SK-N-SH (cell line): ENCODE data around the gene IZUMO1. TPM values are rescaled to one million over a fixed set of nuclear protein-coding genes. Genes with fewer than 3 reads are reported as not detected.

Experiments
- CTCF ChIA-PET: fragments of 300-600, 350-600 bp; formaldehyde crosslinking; extraction: SDS; loops from one replicate; lab custom pipeline; 2021; lab: Yijun Ruan, JAX
- POLR2A ChIA-PET: fragments of 350-600 bp; sonication (Branson Sonifier 250); formaldehyde crosslinking; extraction: SDS; loops from one replicate; lab custom pipeline; 2020; ENCODE audit warnings: antibody characterized with exemption, inconsistent platforms; lab: Yijun Ruan, JAX
- DNase-seq: peaks from one replicate; pipeline ENCODE4 v3.0.0; 2012
- H2AFZ ChIP-seq: fragments of 200-600 bp; sonication (generic); 2 replicates; pipeline ENCODE4 v1.8.1; 2016; ENCODE audit warnings: antibody characterized with exemption, mild to moderate bottlenecking, low read depth
- H3F3A ChIP-seq: fragments of 200-600 bp; sonication (generic); replicated peaks from 2 replicates; pipeline ENCODE3; 2016; ENCODE audit warnings: antibody characterized with exemption, mild to moderate bottlenecking; ENCODE audit not compliant: insufficient read depth
- H3K27ac ChIP-seq, 2 experiments: fragments of 200-500 bp in 1 of 2; fragments of 200-600 bp in 1 of 2; sonication (Bioruptor generic) in 1 of 2; sonication (generic), shearing (Covaris generic) in 1 of 2; 2 replicates each; pipeline versions ENCODE4 v1.5.1 to v1.6.1; 2014 to 2016; ENCODE audit warnings: low read depth in 2 of 2, inconsistent platforms in 1 of 2, low read length in 1 of 2, mild to moderate bottlenecking in 1 of 2, mixed read lengths in 1 of 2
- H3K27me3 ChIP-seq: fragments of 200-600 bp; sonication (generic), shearing (Covaris generic); 2 replicates; pipeline ENCODE4 v1.6.1; 2016; ENCODE audit warnings: mixed run types; ENCODE audit not compliant: insufficient read depth
- H3K36me3 ChIP-seq, 2 experiments: fragments of 200-500 bp in 1 of 2; fragments of 200-600 bp in 1 of 2; sonication (Bioruptor generic) in 1 of 2; sonication (generic) in 1 of 2; replicated peaks in 1 of 2; 2 replicates each; pipeline versions ENCODE3 to v1.5.1; 2014 to 2016; ENCODE audit warnings: low read length in 1 of 2, mild to moderate bottlenecking in 1 of 2; ENCODE audit not compliant: insufficient read depth in 2 of 2, control insufficient read depth in 1 of 2
- H3K4me1 ChIP-seq, 2 experiments: fragments of 200-500 bp in 1 of 2; fragments of 200-600 bp in 1 of 2; sonication (Bioruptor generic) in 1 of 2; sonication (generic), shearing (Covaris generic) in 1 of 2; 2 replicates each; pipeline versions ENCODE4 v1.5.1 to v1.6.1; 2014 to 2016; ENCODE audit warnings: low read depth in 1 of 2, low read length in 1 of 2, mixed run types in 1 of 2; ENCODE audit not compliant: insufficient read depth in 2 of 2, control insufficient read depth in 1 of 2
- H3K4me2 ChIP-seq: fragments of 200-600 bp; sonication (generic), shearing (Covaris generic); 2 replicates; pipeline ENCODE4 v1.6.1; 2017; ENCODE audit warnings: mixed run types
- H3K4me3 ChIP-seq, 2 experiments: fragments of 200-500 bp in 1 of 2; fragments of 200-600 bp in 1 of 2; sonication (Bioruptor generic) in 1 of 2; sonication (generic), shearing (Covaris generic) in 1 of 2; 2 replicates each; pipeline versions ENCODE4 v1.5.1 to v1.8.1; 2014 to 2016; ENCODE audit warnings: low read depth in 2 of 2, inconsistent platforms in 1 of 2, low read length in 1 of 2, mild to moderate bottlenecking in 1 of 2, mixed read lengths in 1 of 2, moderate library complexity in 1 of 2
- H3K79me2 ChIP-seq: fragments of 200-600 bp; sonication (generic); 2 replicates; pipeline ENCODE4 v1.8.1; 2017; ENCODE audit warnings: mild to moderate bottlenecking; ENCODE audit not compliant: insufficient read depth
- H3K9ac ChIP-seq: fragments of 200-600 bp; sonication (generic); 2 replicates; pipeline ENCODE4 v1.6.1; 2017; ENCODE audit warnings: mixed run types
- H3K9me2 ChIP-seq: fragments of 200-600 bp; sonication (generic); 2 replicates; pipeline ENCODE4 v1.6.1; 2017; ENCODE audit warnings: mixed run types
- H3K9me3 ChIP-seq: fragments of 200-600 bp; sonication (generic); 2 replicates; pipeline ENCODE4 v1.6.1; 2017; ENCODE audit warnings: mixed run types, mild to moderate bottlenecking, moderate library complexity
- H4K20me1 ChIP-seq: fragments of 200-600 bp; sonication (generic); 2 replicates; pipeline ENCODE4 v1.6.1; 2017; ENCODE audit warnings: mild to moderate bottlenecking, mixed run types; ENCODE audit not compliant: insufficient read depth
- CHD2 ChIP-seq: fragments of 150-350 bp; IDR thresholded peaks from 2 replicates; pipeline ENCODE4 v1.6.1; 2018; ENCODE audit warnings: low read length; ENCODE audit not compliant: partially characterized antibody
- ELF1 ChIP-seq: IDR thresholded peaks from 2 replicates; pipeline ENCODE4 v1.4.0; 2012
- EP300 ChIP-seq, 2 experiments: IDR thresholded peaks; 2 replicates each; pipeline versions ENCODE4 v1.4.0 to v1.6.1; 2012; ENCODE audit warnings: borderline replicate concordance in 1 of 2, low read depth in 1 of 2, low read length in 1 of 2
- EZH2phosphoT487 ChIP-seq: fragments of 200-600 bp; sonication (generic); IDR thresholded peaks from 2 replicates; pipeline ENCODE4 v1.6.1; 2017; ENCODE audit warnings: low read depth, mixed run types, mild to moderate bottlenecking, antibody characterized with exemption, moderate library complexity, borderline replicate concordance
- FOXJ3 ChIP-seq: sonication (generic); formaldehyde crosslinking; IDR thresholded peaks from 2 replicates; pipeline ENCODE4 v1.5.1; 2020; ENCODE audit warnings: mild to moderate bottlenecking, missing genetic modification reagents
- MXI1 ChIP-seq: IDR thresholded peaks from 2 replicates; pipeline ENCODE4 v1.6.1; 2012; ENCODE audit warnings: mild to moderate bottlenecking, low read depth, low read length, improper control_type of control experiment
- NRF1 ChIP-seq: IDR thresholded peaks from 2 replicates; pipeline ENCODE4 v1.6.1; 2012; ENCODE audit warnings: low read depth, mild to moderate bottlenecking, low read length
- POLR2AphosphoS5 ChIP-seq: IDR thresholded peaks from 2 replicates; pipeline ENCODE4 v1.6.1; 2012; ENCODE audit warnings: low read depth, low read length
- RCOR1 ChIP-seq: fragments of 150-350 bp; IDR thresholded peaks from 2 replicates; pipeline ENCODE4 v1.6.1; 2017; ENCODE audit warnings: antibody characterized with exemption, low read length
- RFX5 ChIP-seq: IDR thresholded peaks from 2 replicates; pipeline ENCODE4 v1.6.1; 2012; ENCODE audit warnings: mild to moderate bottlenecking, improper control_type of control experiment, low read length
- TAF1 ChIP-seq: IDR thresholded peaks from 2 replicates; pipeline ENCODE4 v1.6.1; 2012; ENCODE audit warnings: low read depth, mild to moderate bottlenecking, low read length, moderate library complexity, borderline replicate concordance
- USF1 ChIP-seq: IDR thresholded peaks from 2 replicates; pipeline ENCODE4 v1.4.0; 2012; ENCODE audit warnings: low read depth, borderline replicate concordance
- WGBS: methylation state at CpG from one replicate; pipeline ENCODE4 v1.1.6; 2017; ENCODE audit warnings: low lambda C conversion rate; 5-methylcytosine and 5-hydroxymethylcytosine counted together
- polyA plus RNA-seq, 3 experiments: library from polyadenylated mRNA; depleted of rRNA; stranded (reverse); fragments of >200 nt; gene quantifications; 2 replicates each; pipeline ENCODE4 v1.2.3, GENCODE V29; 2012
- TF ChIP-seq, protein P1 (sequence below): fragments of 150-350 bp; IDR thresholded peaks from 2 replicates; pipeline ENCODE4 v1.6.1; 2017; ENCODE audit warnings: antibody characterized with exemption, low read length, low read depth, borderline replicate concordance
- TF ChIP-seq, protein P2 (sequence below): IDR thresholded peaks from 2 replicates; pipeline ENCODE4 v1.4.0; 2012; ENCODE audit warnings: low read depth
- TF ChIP-seq, protein P3 (sequence below): IDR thresholded peaks from 2 replicates; pipeline ENCODE4 v1.6.1; 2012; ENCODE audit warnings: mild to moderate bottlenecking, low read depth, low read length, moderate library complexity

Gene IZUMO1
- polyA plus RNA-seq, 1 of the 3 experiments (the other 2 are of a cell fraction) = 0.03 TPM

DNA sequence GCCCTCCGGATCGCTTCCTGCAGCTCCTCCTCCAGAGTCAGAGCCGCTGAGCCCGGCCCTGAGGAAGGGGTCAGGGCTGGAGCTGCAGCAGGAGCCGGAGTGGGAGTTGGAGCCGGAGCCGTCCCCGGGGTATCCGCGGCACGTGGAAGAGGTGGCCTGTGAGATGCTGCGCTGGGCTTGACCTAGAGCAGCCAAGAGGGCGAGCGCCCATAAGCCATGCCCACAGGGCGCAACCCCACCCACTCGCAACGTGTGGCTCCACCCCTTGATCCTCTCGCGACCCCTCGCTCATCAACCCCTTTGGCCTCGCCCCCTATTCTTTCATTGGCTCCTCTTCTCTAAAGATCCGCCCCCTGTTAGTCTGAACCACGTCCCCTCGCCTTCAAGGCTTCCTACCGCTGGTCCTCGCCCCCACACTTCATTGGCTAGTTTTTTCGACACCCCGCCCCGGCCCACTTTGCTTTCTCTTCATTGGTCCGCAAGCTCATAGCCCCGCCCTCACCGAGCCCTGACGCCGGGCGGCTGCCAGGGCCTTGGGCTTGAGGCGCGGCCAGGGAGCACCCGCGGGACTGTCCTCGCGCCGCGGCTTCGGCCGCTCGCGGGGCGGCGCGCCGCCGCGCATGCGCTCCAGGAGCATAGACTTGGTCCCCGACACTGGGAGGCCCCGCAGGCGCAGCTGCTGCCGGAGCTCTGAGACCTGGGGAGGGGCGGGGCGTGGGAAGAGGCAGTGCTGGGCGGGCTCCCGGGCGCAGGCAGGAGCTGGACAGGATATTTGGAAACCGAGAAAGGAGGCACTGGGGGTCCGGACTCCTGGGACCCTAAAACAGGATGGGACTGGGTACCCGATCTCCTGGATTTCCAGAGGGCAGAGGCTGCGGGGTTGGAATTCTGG is 32.6 kb downstream of the IZUMO1 start:
- peaks cover 17% of the 10 kb centered on the region for H3K79me2 ChIP-seq
- ChIA-PET CTCF (interaction anchor here (0.7 to 4.5 kb wide), 4 partner anchors 25 to 128 kb away, joined by 3 to 30 read pairs (median 12); partner anchors contain the start of gene CA11), POLR2A (interaction anchor here (0.6 to 1.0 kb wide), 3 partner anchors 22 to 159 kb away, joined by 3 to 4 read pairs (median 3); no protein-coding TSS in a partner anchor)
- H3K36me3 ChIP-seq = no peaks in the 10 kb centered on the region
- 0 out of 2 replicates have a peak, but pooled peaks have one; percentile 47 for TF ChIP-seq ELF1
- TF ChIP-seq NRF1 = peak; percentile 97
- no peak; the same call in 1 of the 2 replicates for TF ChIP-seq TAF1
- peak; percentile 75 for TF ChIP-seq MXI1
- TF ChIP-seq, protein P1, sequence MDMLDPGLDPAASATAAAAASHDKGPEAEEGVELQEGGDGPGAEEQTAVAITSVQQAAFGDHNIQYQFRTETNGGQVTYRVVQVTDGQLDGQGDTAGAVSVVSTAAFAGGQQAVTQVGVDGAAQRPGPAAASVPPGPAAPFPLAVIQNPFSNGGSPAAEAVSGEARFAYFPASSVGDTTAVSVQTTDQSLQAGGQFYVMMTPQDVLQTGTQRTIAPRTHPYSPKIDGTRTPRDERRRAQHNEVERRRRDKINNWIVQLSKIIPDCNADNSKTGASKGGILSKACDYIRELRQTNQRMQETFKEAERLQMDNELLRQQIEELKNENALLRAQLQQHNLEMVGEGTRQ = no peak
- TF ChIP-seq RFX5 = peak; percentile 84
- TF ChIP-seq, protein P2, sequence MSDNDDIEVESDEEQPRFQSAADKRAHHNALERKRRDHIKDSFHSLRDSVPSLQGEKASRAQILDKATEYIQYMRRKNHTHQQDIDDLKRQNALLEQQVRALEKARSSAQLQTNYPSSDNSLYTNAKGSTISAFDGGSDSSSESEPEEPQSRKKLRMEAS = peak; percentile 27; the same call in 1 of the 2 replicates
- peak; percentile 78 for TF ChIP-seq CHD2
- TF ChIP-seq POLR2AphosphoS5 = peak; percentile 69; the same call in 1 of the 2 replicates
- H3F3A ChIP-seq = peaks cover 4% of the 10 kb centered on the region
- peak; percentile 98 for DNase-seq
- peak overlapping the region; percentile 98 for H3K4me2 ChIP-seq
- peaks cover 8 to 30% of the 10 kb centered on the region in 2 experiments; a peak in 2 of 4 replicates for H3K4me1 ChIP-seq
- H3K9me3 ChIP-seq = no peaks in the 10 kb centered on the region
- H3K9ac ChIP-seq = peak overlapping the region; percentile 82
- peak overlapping the region; percentile 77 to 85 for H3K27ac ChIP-seq
- H3K27me3 ChIP-seq = no peaks in the 10 kb centered on the region
- peak overlapping the region; percentile 97 for H2AFZ ChIP-seq
- no peaks in the 10 kb centered on the region for H3K9me2 ChIP-seq
- H4K20me1 ChIP-seq = no peaks in the 10 kb centered on the region
- H3K4me3 ChIP-seq = peak overlapping the region; percentile 75 to 100
- WGBS = 1% methylated on average over 47 of the region's 67 CpGs

- peaks cover 17% of the 10 kb centered on the region for H3K79me2 ChIP-seq
- H3K4me2 ChIP-seq = peak overlapping the region; percentile 98
- peak overlapping the region in 1 of 2 experiments; percentile 66; a peak in 1 of 4 replicates for H3K27ac ChIP-seq
- CTCF ChIA-PET = interaction anchor here (0.7 to 4.5 kb wide), 8 partner anchors 9 to 129 kb away, joined by 3 to 30 read pairs (median 6); partner anchors contain the start of genes CA11 and HSD17B14
- no peaks in the 10 kb centered on the region for H4K20me1 ChIP-seq
- no peaks in the 10 kb centered on the region for H3K9me3 ChIP-seq
- peak overlapping the region; percentile 80 for H3K9ac ChIP-seq
- no peaks in the 10 kb centered on the region for H3K36me3 ChIP-seq
- H3K4me3 ChIP-seq = peak overlapping the region; percentile 75 to 100
- POLR2A ChIA-PET = interaction anchor here (0.8 to 1.0 kb wide), 2 partner anchors 25 to 1999 kb away, joined by 3 to 4 read pairs; no protein-coding TSS in a partner anchor
- H3K4me1 ChIP-seq = peaks cover 8 to 30% of the 10 kb centered on the region in 2 experiments; a peak in 2 of 4 replicates
- 28% methylated on average over 19 of the region's 25 CpGs for WGBS
- peaks cover 4% of the 10 kb centered on the region for H3F3A ChIP-seq
- peak; percentile 59 for DNase-seq
- no peaks in the 10 kb centered on the region for H3K9me2 ChIP-seq
- H3K27me3 ChIP-seq = no peaks in the 10 kb centered on the region
- H2AFZ ChIP-seq = peak overlapping the region; percentile 97
- TF ChIP-seq, protein P3, sequence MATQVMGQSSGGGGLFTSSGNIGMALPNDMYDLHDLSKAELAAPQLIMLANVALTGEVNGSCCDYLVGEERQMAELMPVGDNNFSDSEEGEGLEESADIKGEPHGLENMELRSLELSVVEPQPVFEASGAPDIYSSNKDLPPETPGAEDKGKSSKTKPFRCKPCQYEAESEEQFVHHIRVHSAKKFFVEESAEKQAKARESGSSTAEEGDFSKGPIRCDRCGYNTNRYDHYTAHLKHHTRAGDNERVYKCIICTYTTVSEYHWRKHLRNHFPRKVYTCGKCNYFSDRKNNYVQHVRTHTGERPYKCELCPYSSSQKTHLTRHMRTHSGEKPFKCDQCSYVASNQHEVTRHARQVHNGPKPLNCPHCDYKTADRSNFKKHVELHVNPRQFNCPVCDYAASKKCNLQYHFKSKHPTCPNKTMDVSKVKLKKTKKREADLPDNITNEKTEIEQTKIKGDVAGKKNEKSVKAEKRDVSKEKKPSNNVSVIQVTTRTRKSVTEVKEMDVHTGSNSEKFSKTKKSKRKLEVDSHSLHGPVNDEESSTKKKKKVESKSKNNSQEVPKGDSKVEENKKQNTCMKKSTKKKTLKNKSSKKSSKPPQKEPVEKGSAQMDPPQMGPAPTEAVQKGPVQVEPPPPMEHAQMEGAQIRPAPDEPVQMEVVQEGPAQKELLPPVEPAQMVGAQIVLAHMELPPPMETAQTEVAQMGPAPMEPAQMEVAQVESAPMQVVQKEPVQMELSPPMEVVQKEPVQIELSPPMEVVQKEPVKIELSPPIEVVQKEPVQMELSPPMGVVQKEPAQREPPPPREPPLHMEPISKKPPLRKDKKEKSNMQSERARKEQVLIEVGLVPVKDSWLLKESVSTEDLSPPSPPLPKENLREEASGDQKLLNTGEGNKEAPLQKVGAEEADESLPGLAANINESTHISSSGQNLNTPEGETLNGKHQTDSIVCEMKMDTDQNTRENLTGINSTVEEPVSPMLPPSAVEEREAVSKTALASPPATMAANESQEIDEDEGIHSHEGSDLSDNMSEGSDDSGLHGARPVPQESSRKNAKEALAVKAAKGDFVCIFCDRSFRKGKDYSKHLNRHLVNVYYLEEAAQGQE = no peak
- TF ChIP-seq EP300 (IDR thresholded peaks at IDR 0.05; ENCODE audit: borderline replicate concordance in 1 of 2, low read depth in 1 of 2, low read length in 1 of 2) = no peak
- TF ChIP-seq RCOR1 = no peak
- TF ChIP-seq USF1 = no peak
- no peak for TF ChIP-seq FOXJ3
- TF ChIP-seq, protein P1 = no peak
- TF ChIP-seq EZH2phosphoT487 = no peak
Measured at GRCh38 chr19:48713041-48713863, 33.5 kb downstream of the IZUMO1 start.
